Hepatocyte (in vitro differentiated cells): Measurements from ENCODE around the gene HOTAIR. TPM values are rescaled to one million over a fixed set of nuclear protein-coding genes. Genes with fewer than 3 reads are reported as not detected.

Experiments
- DNase-seq: peaks from one replicate; pipeline ENCODE4 v3.0.0-alpha.2; 2016; ENCODE audit warnings: low spot score
- H2AFZ ChIP-seq: fragments of 200-600 bp; sonication (generic); 2 replicates; pipeline ENCODE4 v1.6.0; 2016; ENCODE audit warnings: antibody characterized with exemption, mild to moderate bottlenecking
- H3K27ac ChIP-seq: fragments of 200-600 bp; sonication (generic); 2 replicates; pipeline ENCODE4 v1.5.1; 2016; ENCODE audit warnings: mild to moderate bottlenecking
- H3K27me3 ChIP-seq: fragments of 200-600 bp; sonication (generic); 2 replicates; pipeline ENCODE4 v1.6.1; 2016
- H3K36me3 ChIP-seq: fragments of 200-600 bp; sonication (generic); replicated peaks from 2 replicates; pipeline ENCODE4 v1.5.1; 2016; ENCODE audit warnings: low read depth; ENCODE audit not compliant: insufficient read depth
- H3K4me1 ChIP-seq: fragments of 200-600 bp; sonication (generic); 2 replicates; pipeline ENCODE4 v1.5.1; 2016; ENCODE audit warnings: mild to moderate bottlenecking, moderate library complexity; ENCODE audit not compliant: insufficient read depth
- H3K4me2 ChIP-seq: fragments of 200-600 bp; sonication (generic); 2 replicates; pipeline ENCODE4 v1.6.0; 2016
- H3K4me3 ChIP-seq: fragments of 200-600 bp; sonication (generic); 2 replicates; pipeline ENCODE4 v1.5.1; 2016; ENCODE audit warnings: mild to moderate bottlenecking
- H3K79me2 ChIP-seq: fragments of 200-600 bp; sonication (generic); 2 replicates; pipeline ENCODE4 v1.6.0; 2017; ENCODE audit warnings: mild to moderate bottlenecking
- H3K9me2 ChIP-seq: fragments of 200-600 bp; sonication (generic); replicated peaks from 2 replicates; pipeline ENCODE4 v1.6.0; 2017; ENCODE audit warnings: mild to moderate bottlenecking; ENCODE audit not compliant: insufficient read depth
- H3K9me3 ChIP-seq: fragments of 200-600 bp; sonication (generic); 2 replicates; pipeline ENCODE4 v1.5.1; 2016; ENCODE audit warnings: low read depth, mild to moderate bottlenecking
- H4K20me1 ChIP-seq: fragments of 200-600 bp; sonication (generic); 2 replicates; pipeline ENCODE4 v1.6.0; 2016; ENCODE audit warnings: mild to moderate bottlenecking; ENCODE audit not compliant: insufficient read depth, poor library complexity, severe bottlenecking
- EZH2 ChIP-seq: fragments of 200-600 bp; sonication (generic); IDR thresholded peaks from 2 replicates; pipeline ENCODE4 v1.6.1; 2016; ENCODE audit warnings: antibody characterized with exemption, mild to moderate bottlenecking, borderline replicate concordance
- EZH2phosphoT487 ChIP-seq: fragments of 200-600 bp; sonication (generic); IDR thresholded peaks from one replicate; pipeline ENCODE4 v1.6.1; 2018; ENCODE audit warnings: antibody characterized with exemption, mild to moderate bottlenecking, low read depth, moderate library complexity; ENCODE audit not compliant: unreplicated experiment, severe bottlenecking
- WGBS: methylation state at CpG from one replicate; pipeline ENCODE4 v1.1.6; 2016; ENCODE audit warnings: low lambda C conversion rate; ENCODE audit errors: missing lambda C conversion rate; 5-methylcytosine and 5-hydroxymethylcytosine counted together
- polyA plus RNA-seq: library from polyadenylated mRNA; unstranded; fragments of >200 nt; fragmentation: Nextera tagmentation; extraction: Ambion mirVana; gene quantifications from 2 replicates; pipeline ENCODE4 v1.2.1, GENCODE V29; 2016
- total RNA-seq: library from RNA; depleted of rRNA; stranded (reverse); fragments of >200 nt; gene quantifications from 2 replicates; pipeline ENCODE4 v1.2.3, GENCODE V29; 2014
- TF ChIP-seq, protein P1 (sequence below): fragments of 200-600 bp; sonication (generic); IDR thresholded peaks from 2 replicates; pipeline ENCODE4 v1.5.1; 2016; ENCODE audit warnings: antibody characterized with exemption, mild to moderate bottlenecking; ENCODE audit not compliant: poor library complexity

HOTAIR gene
- total and polyA plus RNA-seq, 2 experiments from 2014 or later: 0.82 to 0.90 TPM

DNA sequence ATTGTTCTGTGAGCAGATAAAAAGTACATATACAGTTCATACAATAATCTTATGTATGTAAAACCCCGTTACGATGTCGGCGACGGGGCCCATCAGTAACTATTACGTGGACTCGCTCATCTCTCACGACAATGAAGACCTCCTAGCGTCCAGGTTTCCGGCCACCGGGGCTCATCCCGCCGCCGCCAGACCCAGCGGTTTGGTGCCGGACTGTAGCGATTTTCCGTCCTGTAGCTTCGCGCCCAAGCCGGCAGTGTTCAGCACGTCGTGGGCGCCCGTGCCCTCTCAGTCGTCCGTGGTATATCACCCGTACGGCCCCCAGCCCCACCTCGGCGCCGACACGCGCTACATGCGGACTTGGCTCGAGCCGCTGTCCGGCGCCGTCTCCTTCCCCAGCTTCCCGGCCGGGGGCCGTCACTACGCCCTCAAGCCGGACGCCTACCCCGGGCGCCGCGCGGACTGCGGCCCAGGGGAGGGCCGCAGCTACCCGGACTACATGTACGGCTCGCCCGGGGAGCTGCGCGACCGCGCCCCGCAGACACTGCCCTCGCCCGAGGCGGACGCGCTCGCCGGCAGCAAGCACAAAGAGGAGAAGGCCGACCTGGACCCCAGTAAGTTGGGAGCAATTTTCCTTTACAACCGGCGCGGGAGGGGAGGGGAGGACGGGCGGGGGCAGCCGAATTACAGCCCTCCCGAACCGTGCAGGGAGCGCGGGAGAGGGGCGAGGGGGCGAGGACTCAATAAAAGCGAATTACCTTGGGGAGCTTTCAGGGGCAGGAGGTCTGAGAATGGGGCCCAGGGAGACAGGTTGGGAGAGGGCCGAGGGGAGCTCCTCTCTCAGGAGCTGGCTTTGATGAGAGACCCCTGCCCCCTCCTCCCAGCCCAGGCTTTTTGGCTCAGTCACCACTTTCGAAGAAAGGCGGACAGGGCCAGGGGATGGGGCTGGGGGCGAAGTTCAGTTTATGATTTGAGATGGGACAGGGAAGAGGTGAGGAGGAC, 25.7 kb upstream of the HOTAIR start, which contains the start of gene HOXC9:
TSS of gene HOXC9 (plus strand) at position 46 of the 999 bp plus-strand sequence. CDS start at position 74, 28 bp downstream.
- Histone ChIP-seq H3K27me3 (peaks cover 98% of the 10 kb centered on the region), H3K79me2 (no peaks in the 10 kb centered on the region), H3K36me3 (no peaks in the 10 kb centered on the region), H3K4me2 (peak within 1 kb of the TSS; percentile 90), H2AFZ (peak within 1 kb of the TSS; percentile 84), H3K9me3 (no peaks in the 10 kb centered on the region), H3K27ac (no peak within 1 kb of the TSS), H3K4me3 (peak within 1 kb of the TSS; percentile 46), H3K9me2 (no peaks in the 10 kb centered on the region), H3K4me1 (peaks cover 16% of the 10 kb centered on the region), H4K20me1 (no peaks in the 10 kb centered on the region)
- TF ChIP-seq EZH2 (peak; percentile 99), EZH2phosphoT487 (peak; percentile 56)
- TF ChIP-seq, protein P1, sequence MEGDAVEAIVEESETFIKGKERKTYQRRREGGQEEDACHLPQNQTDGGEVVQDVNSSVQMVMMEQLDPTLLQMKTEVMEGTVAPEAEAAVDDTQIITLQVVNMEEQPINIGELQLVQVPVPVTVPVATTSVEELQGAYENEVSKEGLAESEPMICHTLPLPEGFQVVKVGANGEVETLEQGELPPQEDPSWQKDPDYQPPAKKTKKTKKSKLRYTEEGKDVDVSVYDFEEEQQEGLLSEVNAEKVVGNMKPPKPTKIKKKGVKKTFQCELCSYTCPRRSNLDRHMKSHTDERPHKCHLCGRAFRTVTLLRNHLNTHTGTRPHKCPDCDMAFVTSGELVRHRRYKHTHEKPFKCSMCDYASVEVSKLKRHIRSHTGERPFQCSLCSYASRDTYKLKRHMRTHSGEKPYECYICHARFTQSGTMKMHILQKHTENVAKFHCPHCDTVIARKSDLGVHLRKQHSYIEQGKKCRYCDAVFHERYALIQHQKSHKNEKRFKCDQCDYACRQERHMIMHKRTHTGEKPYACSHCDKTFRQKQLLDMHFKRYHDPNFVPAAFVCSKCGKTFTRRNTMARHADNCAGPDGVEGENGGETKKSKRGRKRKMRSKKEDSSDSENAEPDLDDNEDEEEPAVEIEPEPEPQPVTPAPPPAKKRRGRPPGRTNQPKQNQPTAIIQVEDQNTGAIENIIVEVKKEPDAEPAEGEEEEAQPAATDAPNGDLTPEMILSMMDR: no peak
- no peak for DNase-seq
- 3% methylated on average over 57 of the region's 87 CpGs for WGBS

DNA sequence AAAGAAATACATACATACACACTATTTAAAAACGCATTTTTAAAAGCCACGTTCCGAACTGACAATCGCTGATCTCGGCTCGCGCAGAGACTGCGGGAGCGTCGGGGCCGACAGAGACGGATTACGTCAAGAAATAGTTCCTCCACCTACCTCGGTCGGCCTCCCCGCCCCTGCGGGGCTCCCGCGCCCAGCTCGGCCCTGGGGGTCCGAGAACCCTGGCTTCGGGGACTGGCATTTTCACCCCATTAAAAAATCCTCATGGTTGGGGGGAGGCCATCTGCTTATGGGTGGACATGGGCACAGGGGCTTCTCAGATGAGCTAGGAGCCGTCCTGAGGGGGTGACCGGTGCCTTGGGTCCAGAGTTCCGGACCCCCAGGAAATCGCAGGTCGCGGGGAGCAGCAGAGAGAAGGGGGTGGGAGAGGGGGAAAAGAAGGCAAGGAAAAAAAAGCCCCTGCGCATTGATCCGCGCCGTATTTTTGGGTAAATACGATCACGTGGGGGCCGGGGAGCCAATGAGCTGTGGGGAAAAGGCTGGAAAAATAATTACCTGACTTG, 24.9 kb upstream of the HOTAIR start:
- Histone ChIP-seq H3K27ac (no peak overlapping the region), H2AFZ (peak overlapping the region; percentile 42), H3K79me2 (no peaks in the 10 kb centered on the region), H3K9me2 (no peaks in the 10 kb centered on the region), H3K4me3 (no peak overlapping the region), H4K20me1 (no peaks in the 10 kb centered on the region), H3K4me1 (peaks cover 23% of the 10 kb centered on the region), H3K36me3 (no peaks in the 10 kb centered on the region), H3K4me2 (peak overlapping the region; percentile 90), H3K27me3 (peaks cover 98% of the 10 kb centered on the region), H3K9me3 (no peaks in the 10 kb centered on the region)
- 8% methylated on average over 32 of the region's 35 CpGs for WGBS
- no peak for DNase-seq
- peak; percentile 73 for TF ChIP-seq EZH2phosphoT487
- TF ChIP-seq, protein P1: no peak

DNA sequence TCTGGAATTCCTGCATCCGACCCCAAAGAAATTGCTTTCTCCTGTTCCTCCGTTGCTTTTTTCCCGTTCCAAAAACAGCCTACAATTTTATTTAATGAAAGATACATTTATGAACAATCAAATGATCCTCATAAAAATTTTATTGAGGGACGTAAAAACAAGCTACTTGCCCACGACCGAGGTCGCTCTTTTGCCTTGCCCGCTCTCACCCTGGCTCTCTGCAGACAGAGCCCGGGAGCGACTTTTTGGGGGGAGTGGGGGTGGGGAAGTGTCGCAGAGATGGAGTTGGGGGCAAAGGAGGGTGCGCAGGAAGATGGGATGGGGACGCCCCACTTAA, 24.1 kb upstream of the HOTAIR start:
- H3K9me3 ChIP-seq: no peaks in the 10 kb centered on the region
- H3K9me2 ChIP-seq: no peaks in the 10 kb centered on the region
- H3K4me3 ChIP-seq: no peak overlapping the region
- TF ChIP-seq EZH2: peak; percentile 86
- TF ChIP-seq, protein P1: no peak
- WGBS: 27% methylated on average over 13 of the region's 13 CpGs
- no peak for DNase-seq
- no peak overlapping the region for H2AFZ ChIP-seq
- no peaks in the 10 kb centered on the region for H3K79me2 ChIP-seq
- peaks cover 30% of the 10 kb centered on the region for H3K4me1 ChIP-seq
- H4K20me1 ChIP-seq: no peaks in the 10 kb centered on the region
- peaks cover 98% of the 10 kb centered on the region for H3K27me3 ChIP-seq
- no peak overlapping the region for H3K4me2 ChIP-seq
- H3K36me3 ChIP-seq: no peaks in the 10 kb centered on the region
- no peak overlapping the region for H3K27ac ChIP-seq
